GM21423 (cell line): Measurements from ENCODE around the gene LRPAP1.

ENCODE experiments used
- ATAC-seq: cut with Tn5 transposase; IDR thresholded peaks from one replicate; pipeline ENCODE4 v1.9.1; 2021; ENCODE audit warnings: mild to moderate bottlenecking, moderate library complexity; ENCODE audit not compliant: unreplicated experiment

The LRPAP1 gene

DNA sequence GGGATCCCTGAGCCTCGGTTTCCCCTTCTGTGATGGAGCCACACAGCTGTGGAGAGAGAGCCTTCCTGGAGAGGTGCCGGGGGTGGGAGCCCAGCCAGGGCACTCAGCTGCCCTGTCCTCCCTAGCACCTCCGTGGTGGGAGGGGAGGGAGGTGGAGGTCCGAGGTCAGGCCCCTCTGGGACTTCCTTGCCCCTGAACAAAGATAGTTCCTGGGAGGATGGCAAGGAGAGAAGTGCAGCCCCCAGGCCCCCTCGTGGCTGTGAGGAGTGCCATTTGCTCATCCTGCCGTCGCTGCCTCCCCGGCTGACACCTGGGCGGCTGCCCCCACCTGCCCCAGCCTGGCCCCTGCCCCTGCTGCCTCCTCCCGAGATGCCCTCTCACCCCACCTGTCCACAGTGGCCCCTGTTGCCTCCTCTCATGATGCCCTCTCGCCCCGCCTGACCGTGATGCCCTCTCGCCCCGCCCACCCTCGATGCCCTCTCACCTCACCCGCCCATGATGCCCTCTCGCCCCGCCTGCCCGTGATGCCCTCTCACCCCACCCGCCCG, 56.4 kb downstream of the LRPAP1 start:
- ATAC-seq = no peak

DNA sequence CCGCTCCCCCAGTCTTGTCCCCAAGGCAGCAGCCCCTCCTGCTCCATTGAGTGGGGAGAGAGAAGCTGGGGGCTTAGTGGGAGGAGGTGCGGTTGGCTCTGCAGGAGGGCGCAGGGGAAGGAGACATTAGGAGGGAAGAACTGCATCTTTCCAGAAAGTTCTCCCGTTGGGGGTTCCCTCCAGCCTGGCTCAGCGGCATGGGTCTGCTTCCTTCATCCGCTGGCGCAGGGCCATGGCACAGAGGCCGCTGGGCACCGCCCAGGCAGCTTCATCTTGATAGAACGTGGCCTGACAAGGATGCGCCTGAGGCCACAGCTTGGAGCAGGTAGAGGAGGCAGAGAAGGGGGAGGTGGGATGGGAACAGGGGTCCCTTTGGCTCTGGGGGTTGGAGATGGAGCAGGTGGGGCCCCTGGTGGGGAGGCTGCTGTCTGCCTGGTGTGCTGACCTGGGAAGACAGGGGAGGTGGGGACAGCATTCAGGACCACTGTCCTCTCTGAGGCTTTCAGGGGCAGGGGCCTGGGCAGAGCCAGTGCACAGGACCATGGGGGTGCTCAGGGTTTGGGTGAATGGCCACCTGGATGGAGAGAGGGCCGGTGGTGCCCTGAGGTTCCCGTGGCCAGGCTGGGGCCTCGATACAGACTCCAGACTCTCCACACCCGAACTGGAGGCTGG, 57.0 kb downstream of the LRPAP1 start:
- ATAC-seq = no peak

DNA sequence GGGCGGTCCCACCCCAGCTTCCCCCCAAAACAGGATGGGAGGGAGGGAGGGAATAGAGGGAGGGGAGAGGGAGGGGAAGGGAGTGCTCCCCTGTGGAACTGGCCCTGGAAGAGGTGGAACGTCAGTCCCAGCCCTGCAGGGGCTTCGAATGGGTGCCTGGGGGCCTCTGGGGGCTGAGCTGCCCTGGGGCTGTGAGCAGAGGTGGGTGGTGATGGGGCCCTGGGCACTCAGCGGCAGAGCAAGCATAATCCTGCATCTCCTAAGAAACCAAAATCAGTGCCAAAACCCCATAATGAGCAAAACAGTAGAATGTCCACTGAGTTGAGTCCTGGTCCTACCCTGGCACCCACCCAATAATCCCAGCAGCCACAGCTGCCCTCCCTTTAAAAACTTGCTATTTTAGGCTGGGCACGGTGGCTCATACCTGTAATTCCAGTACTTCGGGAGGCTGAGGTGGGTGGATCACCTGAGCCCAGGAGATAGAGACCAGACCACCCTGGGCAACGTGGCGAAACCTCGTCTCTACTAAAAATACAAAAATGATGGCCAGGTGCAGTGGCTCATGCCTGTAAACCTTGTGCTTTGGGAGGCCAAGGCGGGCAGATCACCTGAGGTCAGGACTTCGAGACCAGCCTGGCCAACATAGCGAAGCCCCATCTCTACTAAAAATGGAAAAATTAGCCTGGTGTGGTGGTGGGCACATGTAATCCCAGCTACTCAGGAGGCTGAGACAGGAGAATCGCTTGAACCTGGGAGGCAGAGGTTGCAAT, 58.0 kb downstream of the LRPAP1 start:
- ATAC-seq = no peak

GRCh38 chr4:3473181-3473950, 58.9 kb downstream of the LRPAP1 start:
- no peak for ATAC-seq

DNA sequence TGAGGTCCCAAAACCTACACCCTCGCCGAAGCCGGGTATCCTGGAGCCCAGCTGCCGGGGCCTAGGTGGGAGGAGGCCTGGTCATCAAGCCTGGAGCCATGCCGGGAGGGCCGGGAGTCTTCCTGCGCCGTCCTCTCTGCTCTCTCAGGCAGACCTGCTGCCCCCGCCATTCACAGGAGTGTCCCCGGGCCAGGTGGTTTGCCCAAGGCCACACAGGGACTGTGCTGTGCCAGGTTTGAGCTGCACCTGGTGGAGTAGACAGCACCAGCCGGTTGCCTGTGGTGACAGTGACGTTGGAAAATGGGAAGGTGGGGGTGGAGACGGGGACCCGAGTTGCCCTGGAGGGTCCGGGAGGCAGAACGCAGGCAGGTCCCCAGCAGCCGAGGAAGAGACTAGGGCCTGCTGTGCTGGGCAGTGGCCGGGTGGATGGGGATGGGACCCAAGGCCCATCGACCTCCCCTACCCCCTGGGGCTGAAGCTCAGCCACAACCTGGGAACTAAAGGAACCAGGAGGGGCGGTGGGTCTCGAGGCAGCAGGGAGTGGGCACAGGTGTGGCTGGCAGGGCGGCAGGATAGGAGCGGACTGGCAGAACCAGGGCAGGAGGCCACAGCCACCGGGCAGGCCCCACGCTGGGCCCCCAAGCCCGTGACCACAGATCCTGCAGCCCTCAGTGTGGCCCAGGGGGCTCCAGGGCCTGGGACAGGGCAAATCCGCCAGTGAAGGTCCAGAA, 59.6 kb downstream of the LRPAP1 start:
- no peak for ATAC-seq

GRCh38 chr4:3471886-3472285, 60.3 kb downstream of the LRPAP1 start:
- no peak for ATAC-seq

- no peak for ATAC-seq
Observed at GRCh38 chr4:3471098-3471760, 61.0 kb downstream of the LRPAP1 start.

GRCh38 chr4:3470244-3471097, 61.8 kb downstream of the LRPAP1 start:
- ATAC-seq = no peak

- no peak for ATAC-seq
Observed at GRCh38 chr4:3469386-3470243, 62.6 kb downstream of the LRPAP1 start.

- ATAC-seq = no peak
Observed at GRCh38 chr4:3468804-3469203, 63.4 kb downstream of the LRPAP1 start.

DNA sequence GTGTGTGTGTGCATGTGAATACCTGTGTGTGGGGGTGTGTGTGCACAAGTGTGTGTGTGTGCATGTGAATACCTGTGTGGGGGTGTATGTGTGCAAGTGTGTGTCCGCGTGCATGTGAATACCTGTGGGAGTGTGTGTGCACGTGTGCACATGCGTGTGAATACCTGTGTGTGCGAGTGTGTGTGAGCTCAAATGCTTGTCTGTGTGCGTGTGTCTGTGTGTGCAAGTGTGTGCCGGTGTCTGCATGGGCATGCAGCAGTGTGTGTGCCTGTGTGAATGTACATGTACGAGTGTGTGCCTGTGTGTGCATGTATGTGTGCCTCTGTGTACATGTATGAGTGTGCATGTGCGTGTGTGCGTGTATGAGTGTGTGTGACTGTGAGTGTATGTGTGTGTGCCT, 64.1 kb downstream of the LRPAP1 start:
- no peak for ATAC-seq

GRCh38 chr4:3467601-3468031, 64.6 kb downstream of the LRPAP1 start:
- no peak for ATAC-seq

DNA sequence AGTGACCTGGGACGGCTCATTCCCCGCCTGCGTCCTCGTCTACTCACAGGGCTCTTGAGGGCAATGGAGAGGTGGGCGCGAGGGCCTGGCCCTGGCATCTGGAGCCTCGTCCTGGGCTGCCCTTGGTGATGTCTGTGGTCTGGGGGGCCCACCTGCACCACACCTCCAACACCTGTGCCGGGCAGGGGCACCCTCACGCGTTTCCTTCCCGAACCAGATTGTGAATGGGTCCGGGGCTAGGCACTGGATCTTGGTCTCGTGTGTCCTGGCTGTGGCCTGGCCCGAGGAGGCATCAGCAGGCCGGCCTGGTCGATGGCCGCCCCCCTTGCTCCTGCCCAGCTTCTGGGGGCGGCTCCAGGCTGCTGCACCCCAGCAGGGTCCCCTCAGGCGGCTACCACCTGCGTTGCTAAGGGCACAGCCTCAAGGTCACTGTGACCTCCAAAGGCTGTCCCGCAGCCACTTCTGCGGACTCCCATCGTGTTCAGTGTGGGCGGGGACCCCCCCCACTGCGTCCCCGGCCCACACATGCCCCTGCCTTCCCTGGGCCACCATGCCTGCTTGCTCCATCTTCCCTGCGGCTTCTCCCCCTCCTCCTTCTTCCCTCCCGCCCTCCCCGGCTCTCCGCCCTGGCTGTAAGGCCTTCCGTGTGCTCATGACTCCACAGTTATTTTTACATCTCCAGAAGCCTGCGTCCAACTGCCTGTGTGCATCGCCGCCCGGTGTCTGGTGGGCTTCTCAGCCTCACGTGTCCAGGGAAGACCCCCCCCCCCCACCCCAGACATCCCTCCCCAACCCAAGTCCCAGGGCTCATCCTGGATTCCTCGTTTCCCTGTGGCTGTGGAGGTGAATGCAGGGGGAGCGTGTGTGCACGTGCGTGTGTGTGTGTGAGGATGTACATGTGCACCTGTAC, 65.3 kb downstream of the LRPAP1 start:
- no peak for ATAC-seq

DNA sequence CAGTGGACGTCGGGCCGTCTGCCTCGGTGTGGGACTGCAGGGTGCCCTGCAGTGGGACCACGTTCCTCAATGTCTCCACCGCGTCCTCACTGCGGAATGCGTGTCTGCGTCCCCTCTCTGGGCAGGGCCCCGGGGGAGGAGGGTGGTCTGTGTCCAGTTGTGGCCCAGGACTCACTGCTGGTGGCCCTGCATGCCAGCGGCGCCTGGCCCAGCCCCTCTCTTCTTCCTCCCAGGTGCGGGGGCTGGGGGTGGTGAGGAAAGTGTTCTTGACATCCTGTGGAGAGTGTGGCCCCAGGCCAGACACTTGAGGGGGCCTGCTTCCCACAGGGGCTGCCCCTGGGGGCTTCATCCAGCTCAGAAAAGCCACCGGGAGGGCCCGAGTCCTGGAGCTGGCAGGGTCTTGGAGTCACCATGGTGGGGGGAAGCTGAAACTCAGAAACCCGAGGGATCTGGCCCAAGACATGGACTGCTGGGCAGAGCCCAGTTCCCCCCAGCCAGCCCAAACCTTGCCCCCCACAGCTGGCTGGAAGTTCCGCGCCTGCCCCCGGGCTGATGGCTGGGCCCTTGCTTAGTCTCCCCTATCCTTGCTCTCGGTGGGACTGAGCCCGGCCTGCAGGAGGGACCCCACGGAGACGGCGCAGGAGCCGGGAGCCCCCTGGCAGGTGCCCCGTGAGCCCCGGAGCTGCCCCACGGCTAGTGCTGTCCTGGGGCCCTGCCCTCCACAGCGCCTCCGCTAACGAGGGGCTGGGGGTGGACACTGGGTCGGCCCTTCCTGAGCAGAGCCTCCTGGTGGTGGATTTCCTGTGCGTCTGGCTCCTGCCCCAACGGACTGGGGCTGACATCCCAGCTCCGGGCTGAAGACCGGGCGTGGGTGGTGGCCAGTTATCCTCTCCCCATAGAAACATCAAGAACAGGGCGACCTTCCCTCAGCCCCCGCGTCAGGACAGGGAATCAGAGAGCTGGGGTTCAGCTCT, 66.2 kb downstream of the LRPAP1 start:
- no peak for ATAC-seq

DNA sequence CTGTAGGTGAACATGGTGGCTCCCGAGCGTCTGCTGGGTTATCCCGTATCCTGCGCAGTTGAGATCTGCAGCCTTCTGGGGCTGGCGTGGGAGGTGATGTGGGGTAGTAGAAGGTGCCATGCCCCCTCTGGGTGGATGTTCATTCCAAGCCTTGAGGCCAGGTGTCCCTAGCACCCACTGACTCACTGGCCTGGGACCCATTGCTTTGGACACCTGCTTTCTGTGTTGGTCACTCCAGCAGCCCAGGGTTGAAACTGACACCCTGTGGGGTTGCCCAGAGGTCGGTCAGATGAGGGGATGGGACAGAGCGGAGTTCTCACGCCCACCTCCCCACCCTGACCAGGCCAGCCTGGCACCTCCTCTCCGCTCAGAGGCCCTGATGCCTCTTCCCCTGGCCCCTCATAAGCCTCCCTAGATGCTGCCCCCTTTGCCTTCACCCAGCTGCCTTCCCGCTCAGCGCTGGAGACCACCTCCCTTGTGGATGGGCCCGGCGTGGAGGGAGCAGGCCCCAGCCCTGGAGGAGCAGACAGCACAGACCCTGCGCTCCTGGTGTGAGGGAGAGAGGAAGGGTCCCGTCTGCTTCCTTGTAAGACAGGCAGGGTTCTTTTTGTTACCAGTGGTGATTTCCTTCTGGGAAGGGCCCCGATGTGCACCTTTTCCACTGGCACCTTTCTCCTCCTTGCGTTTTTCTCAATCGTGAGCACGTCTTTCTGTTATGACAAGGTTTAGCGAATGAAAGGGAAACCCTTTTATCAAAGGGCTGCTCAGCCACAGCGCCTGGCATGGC, 67.1 kb downstream of the LRPAP1 start:
- ATAC-seq = no peak
